Stimulated activated CD4-positive, alpha-beta T cell treated with anti-CD3 and anti-CD28 coated beads, TNF-alpha, amount 100 ng/mL, for 1 hour (primary cell): ENCODE measurements around the gene AMOTL2.
A peak's percentile ranks its signal among the peaks of the same experiment; 100 is the strongest.

Experiments used
- DNase-seq, 3 donors: peaks; one replicate each; pipeline ENCODE4 v3.0.0-alpha.2; 2020; ENCODE audit warnings: low read depth in 3 of 3, low spot score in 1 of 3

The AMOTL2 gene

GRCh38 chr3:134317106-134317947, 56.9 kb downstream of the AMOTL2 start:
- DNase-seq: no peak

- no peak for DNase-seq
Observed at GRCh38 chr3:134315286-134316106, 58.8 kb downstream of the AMOTL2 start.

GRCh38 chr3:134314588-134315285, 59.5 kb downstream of the AMOTL2 start:
- DNase-seq: no peak

GRCh38 chr3:134313847-134314587, 60.2 kb downstream of the AMOTL2 start:
- no peak for DNase-seq

- DNase-seq: no peak
Observed at GRCh38 chr3:134312873-134313846, 61.1 kb downstream of the AMOTL2 start.

GRCh38 chr3:134312072-134312872, 62.0 kb downstream of the AMOTL2 start:
- DNase-seq: no peak

GRCh38 chr3:134311693-134312071, 62.6 kb downstream of the AMOTL2 start:
- no peak for DNase-seq

- no peak for DNase-seq
Observed at GRCh38 chr3:134311265-134311664, 63.0 kb downstream of the AMOTL2 start.

GRCh38 chr3:134309987-134310700, 64.1 kb downstream of the AMOTL2 start:
- DNase-seq: no peak

GRCh38 chr3:134308350-134308891, 65.8 kb downstream of the AMOTL2 start:
- DNase-seq: peak; percentile 32 to 70 (median 44)

GRCh38 chr3:134307425-134307824, 66.8 kb downstream of the AMOTL2 start:
- no peak for DNase-seq

GRCh38 chr3:134306320-134306719, 67.9 kb downstream of the AMOTL2 start:
- DNase-seq: no peak
